GM13977 (cell line): ENCODE data around the gene PLGRKT.
"Not testable (repeated sequence)": the region's sequence is repeated elsewhere in the genome, so short reads cannot be mapped to it uniquely, and the experiment has no call there.

Experiments used
- DNase-seq: peaks from one replicate; pipeline ENCODE4 v3.0.0; 2012; ENCODE audit warnings: low spot score
- CTCF ChIP-seq: IDR thresholded peaks from 2 replicates; pipeline ENCODE4 v1.5.1; 2012; ENCODE audit warnings: mild to moderate bottlenecking, control low read depth; ENCODE audit not compliant: insufficient read depth; ENCODE audit errors: extremely low read depth, missing control alignments
- in situ Hi-C: fragments of 300-500 bp; cut with MboI; formaldehyde crosslinking; loops from one replicate; pipeline ENCODE4 v1.12.0; 2022; ENCODE audit warnings: low sequenced_read_pairs, low pct_unique_long_range_greater_than_20kb, mixed read lengths, inconsistent platforms; ENCODE audit not compliant: unreplicated experiment

The PLGRKT gene

GRCh38 chr9:5480919-5481318, 43.2 kb upstream of the PLGRKT start:
- in situ Hi-C loops, result no loop called here
- DNase-seq, result no peak
- no peak for TF ChIP-seq CTCF

DNA sequence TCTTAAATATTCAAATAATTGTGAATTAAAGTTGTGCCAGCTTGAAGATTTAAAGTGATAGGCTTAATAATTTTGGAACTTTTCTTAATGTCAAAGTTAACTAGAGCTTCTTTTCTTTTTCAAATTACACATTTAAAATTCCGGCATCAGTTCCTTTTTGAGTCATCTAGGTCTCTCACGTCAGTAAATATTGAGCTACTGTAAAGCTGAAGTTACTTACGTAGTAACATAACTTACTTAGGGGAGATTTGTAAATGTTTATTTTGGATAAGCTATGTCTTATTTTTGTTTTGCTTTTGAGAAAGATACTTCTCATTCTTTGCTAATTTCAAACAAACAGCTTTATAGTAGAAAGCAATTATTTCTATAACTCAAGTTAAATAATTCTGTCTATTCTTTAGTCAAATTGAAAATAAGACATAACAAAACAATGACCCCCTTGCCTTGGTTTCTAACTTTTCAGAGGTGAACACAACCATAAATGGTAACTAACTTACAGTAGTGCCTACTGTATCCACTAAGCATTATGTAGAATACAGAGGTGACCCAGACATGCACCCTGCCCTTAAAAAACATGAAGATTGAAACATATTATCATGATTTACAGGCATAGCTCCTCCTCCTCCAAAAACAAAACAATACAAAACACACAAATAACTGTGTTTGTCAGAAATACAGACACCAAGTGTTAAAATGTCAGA, 42.4 kb upstream of the PLGRKT start:
- no peak for TF ChIP-seq CTCF
- in situ Hi-C loops, result no loop called here
- DNase-seq, result peak; percentile 35

DNA sequence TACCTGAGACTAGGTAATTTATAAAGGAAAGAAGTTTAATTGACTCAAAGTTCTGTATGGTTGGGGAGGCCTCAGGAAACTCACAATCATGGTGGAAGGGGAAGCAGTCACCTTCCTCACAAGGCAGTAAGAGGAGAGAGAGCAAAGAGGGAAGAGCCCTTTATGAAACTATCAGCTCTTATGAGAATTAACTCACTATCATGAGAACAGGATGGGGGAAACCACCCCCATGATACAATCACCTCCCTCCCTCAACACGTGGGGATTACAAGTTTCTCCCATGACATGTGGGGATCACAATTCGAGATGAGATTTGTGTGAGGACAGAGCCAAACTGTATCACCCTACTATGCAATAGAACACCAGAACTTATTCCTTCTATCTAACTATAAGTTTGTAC, 40.5 kb upstream of the PLGRKT start:
- TF ChIP-seq CTCF, result no peak
- in situ Hi-C loops, result no loop called here
- no peak for DNase-seq

- DNase-seq, in situ Hi-C loops: not testable (repeated sequence)
Observed at GRCh38 chr9:5475611-5476010, 37.9 kb upstream of the PLGRKT start.

DNA sequence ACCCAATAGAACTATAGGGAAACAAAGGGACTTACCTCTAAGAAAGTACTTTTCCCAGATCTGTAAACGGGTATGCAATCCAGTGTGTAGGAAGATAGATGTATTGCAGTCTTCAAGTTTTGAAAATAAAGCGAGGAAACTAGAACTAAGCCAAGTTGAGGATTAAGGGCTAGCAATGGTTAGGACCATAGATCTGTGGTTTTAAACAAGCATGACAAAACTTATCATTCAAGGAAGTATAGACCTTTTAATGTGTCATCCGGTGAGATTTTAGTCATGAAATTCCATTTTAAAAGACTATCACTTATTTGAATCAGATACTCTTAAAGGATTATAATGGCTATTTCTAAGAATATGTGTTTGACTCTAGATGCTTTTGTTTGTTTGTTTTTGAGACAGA, 33.1 kb upstream of the PLGRKT start:
- no peak for TF ChIP-seq CTCF

DNA sequence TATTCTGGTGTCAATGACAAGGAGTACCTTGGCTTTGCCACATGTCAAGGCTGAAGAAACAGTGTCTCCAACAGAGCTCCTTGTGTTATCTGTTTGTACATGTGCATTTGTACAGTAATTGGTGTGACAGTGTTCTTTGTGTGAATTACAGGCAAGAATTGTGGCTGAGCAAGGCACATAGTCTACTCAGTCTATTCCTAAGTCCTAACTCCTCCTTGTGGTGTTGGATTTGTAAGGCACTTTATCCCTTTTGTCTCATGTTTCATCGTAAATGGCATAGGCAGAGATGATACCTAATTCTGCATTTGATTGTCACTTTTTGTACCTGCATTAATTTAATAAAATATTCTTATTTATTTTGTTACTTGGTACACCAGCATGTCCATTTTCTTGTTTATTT, 32.4 kb upstream of the PLGRKT start:
- no peak for TF ChIP-seq CTCF
- in situ Hi-C loops, result no loop called here
- no peak for DNase-seq

More for the DNA sequence above, 33.1 kb upstream of the PLGRKT start:
- DNase-seq, result no peak
- in situ Hi-C loops, result no loop called here

DNA sequence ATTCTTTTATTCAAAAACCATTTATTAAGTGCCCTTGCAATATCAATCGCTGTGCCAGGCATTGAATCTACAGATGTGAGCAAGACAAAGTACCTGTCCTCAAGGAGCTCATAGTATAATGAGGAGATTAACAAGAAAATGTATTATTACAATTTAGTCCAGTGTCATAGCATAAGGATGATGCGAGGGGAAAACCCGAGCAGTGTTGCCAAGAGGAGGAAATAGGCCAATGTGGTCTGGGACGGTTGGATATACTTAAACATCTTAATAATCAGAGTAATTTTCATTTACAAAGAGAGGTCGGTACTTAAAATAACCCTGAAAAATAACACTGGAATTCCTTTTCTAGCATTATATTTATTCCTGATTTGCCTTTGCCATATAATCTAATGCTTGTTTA, 31.1 kb upstream of the PLGRKT start:
- no peak for DNase-seq
- in situ Hi-C loops, result no loop called here

More for the DNA sequence above, 31.1 kb upstream of the PLGRKT start:
- no peak for TF ChIP-seq CTCF
